Subcutaneous abdominal adipose tissue (tissue), 5 donors: ENCODE measurements around the gene CYB5RL.

Source experiments
- H3K27ac ChIP-seq: one replicate; pipeline ENCODE4 v1.7.0; 2013; ENCODE audit warnings: low read depth, mild to moderate bottlenecking, inconsistent platforms, low read length, moderate library complexity
- H3K27me3 ChIP-seq, 5 donors: one replicate each; pipeline ENCODE4 v1.7.0; 2013; ENCODE audit warnings: low read length in 5 of 5, inconsistent platforms in 1 of 5; ENCODE audit not compliant: control insufficient read depth in 5 of 5, insufficient read depth in 4 of 5
- H3K36me3 ChIP-seq, 5 donors: one replicate each; pipeline ENCODE4 v1.7.0; 2013; ENCODE audit warnings: low read length in 5 of 5; ENCODE audit not compliant: control insufficient read depth in 5 of 5, insufficient read depth in 5 of 5
- H3K4me1 ChIP-seq, 5 donors: one replicate each; pipeline ENCODE4 v1.7.0; 2013; ENCODE audit warnings: low read length in 5 of 5, mild to moderate bottlenecking in 3 of 5, moderate library complexity in 1 of 5; ENCODE audit not compliant: control insufficient read depth in 5 of 5, insufficient read depth in 5 of 5
- H3K4me3 ChIP-seq, 5 donors: one replicate each; pipeline ENCODE4 v1.7.0; 2013; ENCODE audit warnings: low read length in 5 of 5, low read depth in 1 of 5
- H3K9ac ChIP-seq, 5 donors: one replicate each; pipeline ENCODE4 v1.7.0; 2013; ENCODE audit warnings: low read length in 5 of 5, mild to moderate bottlenecking in 4 of 5, moderate library complexity in 3 of 5
- H3K9me3 ChIP-seq, 5 donors: one replicate each; pipeline ENCODE4 v1.7.0; 2013; ENCODE audit warnings: low read length in 5 of 5; ENCODE audit not compliant: control insufficient read depth in 5 of 5
- donor health status: healthy.
- donor health status: healthy.
- donor health status: healthy.
- donor health status: healthy.
- donor health status: healthy.

CYB5RL gene

GRCh38 chr1:54151013-54151412, 48.8 kb downstream of the CYB5RL start:
- no peaks in the 10 kb centered on the region for H3K9me3 ChIP-seq
- H3K4me3 ChIP-seq, result no peak overlapping the region
- H3K4me1 ChIP-seq, result peaks cover 2 to 14% (median 11%) of the 10 kb centered on the region in 5 donors
- H3K27me3 ChIP-seq, result no peaks in the 10 kb centered on the region
- H3K27ac ChIP-seq, result no peak overlapping the region
- no peaks in the 10 kb centered on the region for H3K36me3 ChIP-seq
- H3K9ac ChIP-seq, result no peak overlapping the region
